ENCODE results near the gene SPAG4. TPM values are rescaled to one million over a fixed set of nuclear protein-coding genes. Genes with fewer than 3 reads are reported as not detected.

SPAG4 gene
- polyA plus RNA-seq, 1 donor = 1.5 TPM

GRCh38 chr20:35669681-35670080 lies 54.1 kb downstream of the SPAG4 start:
- no peaks in the 10 kb centered on the region for H3K4me1 ChIP-seq (ENCODE audit: control insufficient read depth, insufficient read depth, low read length)
- peaks cover 50% of the 10 kb centered on the region for H3K36me3 ChIP-seq (ENCODE audit: control insufficient read depth, insufficient read depth, low read length)
- no peak overlapping the region for H3K4me3 ChIP-seq (ENCODE audit: low read length)
- no peak for DNase-seq
- H3K9me3 ChIP-seq (ENCODE audit: control insufficient read depth, low read depth, low read length) = peaks cover under 1% of the 10 kb centered on the region
- no CpG with 5 or more reads among the region's 1 CpG for WGBS (ENCODE audit: insufficient coverage, low lambda C conversion rate)
- no peaks in the 10 kb centered on the region for H3K27me3 ChIP-seq (ENCODE audit: control insufficient read depth, insufficient read depth, low read length)
- no peak overlapping the region for H3K27ac ChIP-seq (ENCODE audit: low read length)

Other genes starting within 250 kb of the SPAG4 start
- gene UQCC1, start 203.9 kb upstream of the SPAG4 start, polyA plus RNA-seq = 39.5 TPM
- 0.15 TPM for gene GDF5, start 177.6 kb upstream of the SPAG4 start, polyA plus RNA-seq
- 31.0 TPM for gene CEP250, start 160.2 kb upstream of the SPAG4 start, polyA plus RNA-seq
- gene C20orf173, start 86.2 kb upstream of the SPAG4 start, polyA plus RNA-seq = not detected
- gene ERGIC3, start 73.8 kb upstream of the SPAG4 start, polyA plus RNA-seq = 271 TPM
- gene CPNE1, start 49.1 kb downstream of the SPAG4 start, polyA plus RNA-seq = 150 TPM
- gene RBM12, start 49.1 kb downstream of the SPAG4 start, polyA plus RNA-seq = 62.4 TPM
- gene NFS1, start 83.5 kb downstream of the SPAG4 start, polyA plus RNA-seq = 32.1 TPM
- 133 TPM for gene ROMO1, start 83.6 kb downstream of the SPAG4 start, polyA plus RNA-seq
- 429 TPM for gene RBM39, start 126.4 kb downstream of the SPAG4 start, polyA plus RNA-seq
- gene PHF20, start 156.2 kb downstream of the SPAG4 start, polyA plus RNA-seq = 23.6 TPM

All from large intestine (tissue), 3 donors.